Adrenal gland (tissue), 12 donors: ENCODE data around the gene CALML5. TPM values are rescaled to one million over a fixed set of nuclear protein-coding genes. Genes with fewer than 3 reads are reported as not detected.

Experiments used
- DNase-seq, 7 donors: peaks; one replicate each; pipeline ENCODE4 v3.0.0-alpha.2; 2019 to 2020
- H3K27ac ChIP-seq, 5 donors: fragments of 200-600 bp; sonication (generic) in 4 of 5; 1 replicate in 3 of 5; 2 replicates in 2 of 5; pipeline versions ENCODE4 v1.5.1 to v1.8.0; 2016 to 2020; ENCODE audit warnings: mild to moderate bottlenecking in 1 of 5
- H3K27me3 ChIP-seq: fragments of 200-600 bp; 2 replicates; pipeline ENCODE4 v1.8.0; 2021
- H3K36me3 ChIP-seq, 2 donors: fragments of 200-600 bp; replicated peaks in 1 of 2; 1 replicate in 1 of 2; 2 replicates in 1 of 2; pipeline versions ENCODE4 v1.5.1 to v1.8.0; 2018 to 2022
- H3K4me1 ChIP-seq, 2 donors: fragments of 200-600 bp; replicated peaks in 1 of 2; 1 replicate in 1 of 2; 2 replicates in 1 of 2; pipeline versions ENCODE4 v1.5.1 to v1.8.0; 2018 to 2021
- H3K4me3 ChIP-seq, 4 donors: fragments of 200-600 bp; sonication (generic) in 3 of 4; one replicate each; pipeline ENCODE4 v1.5.1; 2016 to 2018
- H3K9me3 ChIP-seq, 3 donors: fragments of 200-600 bp; sonication (generic) in 1 of 3; replicated peaks in 1 of 3; 1 replicate in 2 of 3; 2 replicates in 1 of 3; pipeline versions ENCODE4 v1.5.1 to v1.8.0; 2016 to 2021
- CTCF ChIP-seq, 6 experiments: fragments of 450-650 bp in 4 of 6; fragments of 200-600 bp in 2 of 6; sonication (generic) in 1 of 6; IDR thresholded peaks; 1 replicate in 5 of 6; 2 replicates in 1 of 6; pipeline versions ENCODE4 v1.5.1 to v1.8.0; 2016 to 2021; ENCODE audit warnings: antibody characterized with exemption in 6 of 6, mild to moderate bottlenecking in 2 of 6, moderate library complexity in 1 of 6
- POLR2A ChIP-seq, 2 donors: fragments of 450-650 bp; IDR thresholded peaks; one replicate each; pipeline ENCODE4 v1.6.1; 2017; ENCODE audit warnings: antibody characterized with exemption in 2 of 2, mild to moderate bottlenecking in 2 of 2, moderate library complexity in 1 of 2
- WGBS, 4 donors: extraction: QIAGEN DNeasy Blood & Tissue Kit in 2 of 4; methylation state at CpG; one replicate each; pipeline versions ENCODE4 v1.1.5 to v1.1.7; 2013 to 2017; 5-methylcytosine and 5-hydroxymethylcytosine counted together
- intact Hi-C, 2 donors: fragments of 100-400 bp; cut with DNase I; formaldehyde crosslinking; loops; one replicate each; pipeline versions ENCODE4 v1.14.1 to v1.15.0; 2022 to 2023
- polyA plus RNA-seq, 3 donors: library from polyadenylated mRNA; stranded (reverse); fragments of 200-250 nt in 2 of 3; fragments of 350-450 nt in 1 of 3; fragmentation: Illumina TruSeq in 1 of 3; extraction: RNeasy Lipid Tissue Mini Kit (QIAGEN cat#74804) in 1 of 3; gene quantifications; one replicate each; pipeline ENCODE4 v1.2.3, GENCODE V29; 2013 to 2014
- total RNA-seq, 9 donors: library from RNA; depleted of rRNA in 4 of 9; stranded (reverse); fragments of >200 nt in 4 of 9; fragments of 120-200 nt in 1 of 9; fragmentation: NEBNext Ultra II Directional in 1 of 9; extraction: Animal tissue kit (Norgen Biotek cat#: 25700) in 1 of 9; gene quantifications; one replicate each; pipeline versions ENCODE4 v1.1.0 to v1.2.4, GENCODE V29; 2013 to 2023
- donor health status: healthy with polysubstance abuse.
- donor health status: Bipolar disorder and iron deficiency.
- donor health status: DM: yes; HTN: yes; CAD: no.
- donor health status: DM: no; HTN: no; CAD: no.
- donor health status: DM: no; HTN: no; CAD: no.
- donor health status: DM: yes; HTN: yes; CAD: no.

The CALML5 gene
- total and polyA plus RNA-seq, 12 donors: not detected

GRCh38 chr10:5509691-5510090, 10.3 kb upstream of the CALML5 start:
- Histone ChIP-seq H3K4me1 (no peaks in the 10 kb centered on the region), H3K27ac (no peak overlapping the region), H3K9me3 (no peaks in the 10 kb centered on the region), H3K4me3 (no peak overlapping the region), H3K27me3 (no peaks in the 10 kb centered on the region), H3K36me3 (no peaks in the 10 kb centered on the region)
- intact Hi-C loops: no loop called here
- TF ChIP-seq CTCF (IDR thresholded peaks at IDR 0.05) (no peak), POLR2A (IDR thresholded peaks at IDR 0.05) (no peak)
- 89 to 97% (median 94%) methylated on average over 11 of the region's 11 CpGs for WGBS, 4 donors
- DNase-seq: no peak

- H3K4me3 ChIP-seq: no peak overlapping the region
- no peaks in the 10 kb centered on the region for H3K9me3 ChIP-seq
- H3K36me3 ChIP-seq: no peaks in the 10 kb centered on the region
- intact Hi-C loops: no loop called here
- H3K4me1 ChIP-seq: no peaks in the 10 kb centered on the region
- H3K27ac ChIP-seq: no peak overlapping the region
- no peak for DNase-seq
- no peaks in the 10 kb centered on the region for H3K27me3 ChIP-seq
- TF ChIP-seq POLR2A (IDR thresholded peaks at IDR 0.05) (no peak), CTCF (IDR thresholded peaks at IDR 0.05) (no peak)
- WGBS, 4 donors: 90 to 95% (median 93%) methylated on average over 7 to 9 of the region's 9 CpGs
Measured at GRCh38 chr10:5509236-5509635, 9.9 kb upstream of the CALML5 start.

GRCh38 chr10:5508786-5509185, 9.4 kb upstream of the CALML5 start:
- no peaks in the 10 kb centered on the region for H3K36me3 ChIP-seq
- H3K27me3 ChIP-seq: no peaks in the 10 kb centered on the region
- no peak overlapping the region for H3K4me3 ChIP-seq
- H3K27ac ChIP-seq: no peak overlapping the region
- H3K9me3 ChIP-seq: no peaks in the 10 kb centered on the region
- intact Hi-C loops: no loop called here
- TF ChIP-seq POLR2A (IDR thresholded peaks at IDR 0.05): no peak
- TF ChIP-seq CTCF (IDR thresholded peaks at IDR 0.05): no peak
- DNase-seq: no peak
- no peaks in the 10 kb centered on the region for H3K4me1 ChIP-seq
- WGBS, 4 donors: 84 to 91% (median 89%) methylated on average over 6 of the region's 6 CpGs

- TF ChIP-seq POLR2A (IDR thresholded peaks at IDR 0.05) (no peak), CTCF (IDR thresholded peaks at IDR 0.05) (no peak)
- Histone ChIP-seq H3K27me3 (no peaks in the 10 kb centered on the region), H3K9me3 (no peaks in the 10 kb centered on the region), H3K4me3 (no peak overlapping the region), H3K27ac (no peak overlapping the region), H3K4me1 (no peaks in the 10 kb centered on the region), H3K36me3 (no peaks in the 10 kb centered on the region)
- no peak for DNase-seq
- WGBS, 4 donors: 91 to 92% (median 91%) methylated on average over 15 to 18 of the region's 18 CpGs
- intact Hi-C loops: no loop called here
Measured at GRCh38 chr10:5508161-5508604, 8.8 kb upstream of the CALML5 start.
